ENCODE results near the gene PROX2.

The PROX2 gene

DNA sequence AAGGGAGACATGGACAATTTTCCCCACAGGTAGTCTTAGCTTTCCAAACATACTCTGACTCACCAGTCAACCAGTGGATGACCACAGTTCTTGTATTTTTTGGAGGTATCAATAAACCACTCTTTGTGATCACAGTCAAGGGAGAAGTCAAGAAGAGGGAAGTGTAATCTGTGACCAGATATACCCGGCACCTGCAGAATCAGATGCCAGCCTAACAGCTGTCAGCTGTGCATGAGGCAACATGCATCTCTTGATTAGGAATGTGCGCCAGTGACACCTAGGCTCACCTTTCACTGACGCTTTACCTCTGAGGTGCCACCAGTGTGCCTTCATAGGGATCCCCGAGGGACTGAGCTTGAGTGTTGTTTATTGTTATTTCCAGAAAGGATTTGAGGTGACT lies 20.0 kb downstream of the PROX2 start:
- no peak overlapping the region for H3K4me3 ChIP-seq (ENCODE audit: low read length)
- TF ChIP-seq ZNF274 (IDR thresholded peaks at IDR 0.05; ENCODE audit: low read depth, low read length), result no peak

DNA sequence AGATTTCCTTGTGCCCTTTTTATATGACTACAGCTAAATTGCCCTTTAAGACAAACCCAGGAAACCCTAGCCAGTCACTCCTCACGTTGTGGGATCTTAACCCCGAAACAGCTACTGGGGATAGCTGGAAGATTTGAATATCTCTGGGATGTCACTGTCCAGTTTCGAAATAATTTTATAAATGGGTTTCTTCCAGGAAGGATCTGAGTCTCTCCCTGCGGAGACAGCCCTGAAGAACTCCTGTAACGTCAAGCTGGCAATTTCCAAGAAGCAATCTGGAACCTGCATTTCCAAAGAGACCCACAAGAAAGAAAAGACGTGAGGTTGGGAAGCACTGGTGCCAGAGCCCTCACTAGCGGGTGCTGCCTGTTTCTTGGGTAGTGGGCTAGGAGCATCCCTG lies 20.9 kb downstream of the PROX2 start:
- TF ChIP-seq ZNF274 (IDR thresholded peaks at IDR 0.05; ENCODE audit: low read depth, low read length), result no peak
- H3K4me3 ChIP-seq (ENCODE audit: low read length), result no peak overlapping the region

DNA sequence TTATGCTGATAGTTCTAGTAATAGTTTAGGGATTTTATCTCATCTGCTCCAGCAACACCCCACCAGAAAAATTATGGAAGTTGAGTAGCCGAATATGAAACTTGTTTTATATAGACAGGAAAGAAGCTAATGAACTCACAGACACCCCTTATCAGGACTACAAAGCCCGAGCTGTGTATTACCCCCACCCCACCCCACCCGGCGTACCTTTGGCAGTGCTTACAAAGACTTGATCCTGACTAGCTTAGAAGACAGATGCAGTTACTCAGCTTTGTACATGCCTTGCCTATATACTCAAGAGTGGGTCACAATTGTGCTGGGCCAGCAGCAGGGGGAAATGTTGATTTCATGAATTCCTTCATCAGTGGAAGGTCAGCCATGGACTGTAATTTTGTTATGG lies 22.4 kb downstream of the PROX2 start:
- TF ChIP-seq ZNF274 (IDR thresholded peaks at IDR 0.05; ENCODE audit: low read depth, low read length), result no peak
- H3K4me3 ChIP-seq (ENCODE audit: low read length), result no peak overlapping the region

DNA sequence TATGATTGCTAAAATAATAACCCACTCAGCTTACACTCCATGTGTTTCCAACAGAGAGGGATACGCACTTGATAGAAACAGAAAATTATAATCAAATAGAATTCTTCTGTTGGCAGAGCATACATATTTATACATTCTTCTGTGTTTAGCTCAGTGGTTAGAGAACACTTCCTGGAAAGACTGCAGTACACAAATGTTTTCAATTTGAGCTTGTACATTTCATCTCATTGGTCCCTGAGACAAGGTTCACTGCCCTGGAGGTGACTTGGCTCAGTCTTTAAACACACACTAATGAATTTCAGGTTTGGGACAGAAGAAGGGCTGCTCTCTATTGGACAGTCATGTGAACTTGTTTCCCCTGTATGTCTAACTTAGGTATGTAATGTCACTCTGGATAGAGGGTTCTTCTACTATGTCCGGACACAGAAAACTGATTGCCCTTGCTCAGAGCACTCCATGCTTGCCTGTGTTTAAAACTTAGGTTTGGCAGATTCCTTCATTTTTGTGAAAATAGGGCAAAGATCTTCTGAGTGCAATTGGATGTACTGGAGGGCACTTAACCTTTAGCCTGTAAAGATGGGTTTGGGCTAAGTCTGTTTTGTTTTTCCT lies 22.9 kb downstream of the PROX2 start:
- no peak overlapping the region for H3K4me3 ChIP-seq (ENCODE audit: low read length)
- no peak for TF ChIP-seq ZNF274 (IDR thresholded peaks at IDR 0.05; ENCODE audit: low read depth, low read length)

DNA sequence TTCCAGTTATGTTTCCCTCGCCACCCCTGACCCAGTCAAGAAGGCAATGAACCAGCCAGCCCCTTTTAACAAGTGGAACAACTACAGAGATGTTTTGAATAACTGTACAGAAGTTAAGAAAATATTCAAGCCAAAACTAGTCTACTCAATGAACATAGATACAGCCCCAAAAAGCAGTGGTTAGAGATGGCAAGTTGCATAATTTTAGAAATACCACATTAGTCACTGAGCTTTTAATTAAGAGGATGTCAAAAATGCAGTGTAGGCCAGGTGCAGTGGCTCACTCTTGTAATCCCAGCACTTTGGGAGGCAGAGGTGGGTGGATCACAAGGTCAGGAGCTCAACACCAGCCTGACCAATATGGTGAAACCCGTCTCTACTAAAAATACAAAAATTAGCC lies 27.2 kb downstream of the PROX2 start:
- TF ChIP-seq ZNF274 (IDR thresholded peaks at IDR 0.05; ENCODE audit: low read depth, low read length), result no peak
- no peak overlapping the region for H3K4me3 ChIP-seq (ENCODE audit: low read length)

DNA sequence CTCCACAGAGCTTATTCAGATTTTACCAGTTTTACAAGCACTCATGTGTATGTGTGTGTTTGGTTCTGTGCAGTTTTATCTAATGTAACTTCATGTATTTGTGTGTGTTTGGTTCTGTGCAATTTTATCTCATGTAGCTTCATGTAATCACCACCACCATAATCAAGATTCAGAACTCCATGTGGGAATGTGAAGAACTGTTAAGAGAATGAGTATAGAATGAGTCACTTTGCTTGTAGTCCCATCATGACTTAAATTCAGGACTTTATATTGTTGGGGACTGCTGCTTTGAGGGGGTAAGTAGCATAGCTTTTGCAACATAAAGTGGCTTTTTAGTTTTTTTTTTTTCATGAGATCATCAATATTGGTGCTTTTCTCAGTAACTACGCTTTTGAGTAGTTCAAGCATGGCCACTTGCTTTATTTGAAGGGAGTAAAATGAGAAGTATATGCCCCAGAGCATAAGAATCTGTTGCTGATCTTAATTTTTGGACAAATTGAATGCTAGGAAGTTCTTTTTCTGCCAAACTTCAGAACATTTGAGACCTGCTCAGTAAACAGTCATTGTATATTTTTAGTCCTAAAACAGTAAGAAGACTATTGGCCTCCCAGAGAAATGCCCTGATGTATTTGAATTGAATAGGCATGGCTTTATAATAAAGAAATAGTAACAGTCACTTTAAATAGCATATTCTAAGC lies 28.8 kb downstream of the PROX2 start:
- no peak for TF ChIP-seq ZNF274 (IDR thresholded peaks at IDR 0.05; ENCODE audit: low read depth, low read length)

DNA sequence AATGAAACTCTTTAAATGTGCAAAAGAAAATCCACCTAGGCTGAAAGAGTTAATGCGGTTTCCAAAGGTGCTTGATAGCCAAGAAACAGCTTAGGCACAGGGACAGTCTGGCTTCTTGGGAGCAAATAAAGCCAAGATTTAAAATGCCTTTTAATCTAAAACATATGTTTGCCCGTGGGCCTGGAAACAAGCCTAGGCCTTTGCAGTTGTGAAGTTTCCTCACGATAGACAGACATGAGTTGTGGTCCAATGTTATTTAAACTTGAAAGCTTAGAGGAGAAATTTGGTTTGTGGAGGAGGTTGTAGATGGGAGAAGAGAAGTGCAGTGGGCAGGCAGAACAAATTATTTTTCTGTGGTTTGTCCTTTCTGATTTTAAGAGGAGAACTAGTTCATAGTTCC lies 29.8 kb downstream of the PROX2 start:
- TF ChIP-seq ZNF274 (IDR thresholded peaks at IDR 0.05; ENCODE audit: low read depth, low read length), result no peak

More for the DNA sequence above, 28.8 kb downstream of the PROX2 start:
- no peak overlapping the region for H3K4me3 ChIP-seq (ENCODE audit: low read length)

DNA sequence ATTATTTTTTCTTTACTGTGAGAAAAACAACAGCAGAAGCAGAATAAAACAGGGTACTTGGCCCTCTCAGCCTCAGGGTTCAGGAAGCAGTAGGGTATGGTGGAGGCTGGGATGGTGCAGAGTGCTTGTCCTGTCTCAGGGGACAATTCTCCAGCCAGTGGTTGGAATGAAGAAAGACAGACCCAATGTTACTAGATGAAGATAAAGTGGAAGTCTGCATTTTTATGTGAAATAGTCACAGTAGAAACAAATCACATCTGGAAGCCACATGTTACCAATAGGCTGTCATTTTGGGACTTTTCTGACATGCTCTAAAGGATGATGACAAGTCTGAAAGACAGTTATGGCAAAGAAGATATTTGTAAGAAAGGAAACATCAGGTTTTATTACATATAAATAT lies 32.3 kb downstream of the PROX2 start:
- H3K4me3 ChIP-seq (ENCODE audit: low read length), result no peak overlapping the region
- no peak for TF ChIP-seq ZNF274 (IDR thresholded peaks at IDR 0.05; ENCODE audit: low read depth, low read length)

More for the DNA sequence above, 29.8 kb downstream of the PROX2 start:
- H3K4me3 ChIP-seq (ENCODE audit: low read length), result no peak overlapping the region

DNA sequence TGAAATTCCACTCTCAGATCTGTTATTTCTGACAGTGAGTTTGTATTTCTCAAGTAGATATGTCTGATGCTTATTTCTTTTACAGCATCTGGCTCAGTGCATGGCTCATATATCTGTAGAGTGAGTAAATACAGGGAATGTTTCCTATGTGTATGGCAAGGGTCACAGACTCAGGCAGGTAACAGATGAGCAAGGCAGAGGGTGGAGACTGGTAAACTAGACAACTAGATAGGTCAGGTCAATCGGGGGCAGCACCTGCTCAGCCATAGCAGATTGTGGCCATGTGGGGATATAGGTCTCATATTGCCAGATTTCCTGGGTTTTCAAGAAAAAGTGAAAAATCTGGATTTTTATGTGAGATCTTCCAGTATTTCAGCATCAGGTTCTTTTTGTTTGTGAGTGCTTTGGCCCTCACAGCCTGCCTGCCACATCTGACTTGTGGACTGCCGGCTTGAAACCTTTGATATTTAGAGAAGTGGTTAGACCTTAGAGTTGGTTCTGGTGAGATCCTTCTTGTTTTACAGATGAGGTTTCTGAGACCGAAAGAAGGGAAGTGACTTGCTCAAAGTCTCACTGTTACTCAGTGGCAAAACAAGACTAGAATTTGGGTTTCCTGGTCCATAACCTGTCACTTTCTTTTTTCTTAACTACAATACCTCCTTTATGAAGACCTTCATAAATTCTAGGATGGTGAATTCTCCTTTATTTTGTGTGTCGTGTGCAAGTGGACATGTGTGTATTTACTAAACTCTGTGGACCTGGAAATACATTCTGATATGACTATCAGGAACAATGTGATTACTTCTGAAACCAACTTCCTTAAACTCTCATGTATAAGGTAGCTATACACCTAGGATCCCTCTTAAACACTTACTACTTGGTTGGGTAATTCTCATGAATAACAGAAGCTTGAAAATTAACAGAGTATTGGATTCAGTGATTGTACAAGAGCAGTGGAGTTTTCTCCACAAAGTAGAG lies 34.4 kb downstream of the PROX2 start:
- TF ChIP-seq ZNF274 (IDR thresholded peaks at IDR 0.05; ENCODE audit: low read depth, low read length), result no peak
- H3K4me3 ChIP-seq (ENCODE audit: low read length), result peak overlapping the region; percentile 49; the same call in 1 of the 2 replicates

DNA sequence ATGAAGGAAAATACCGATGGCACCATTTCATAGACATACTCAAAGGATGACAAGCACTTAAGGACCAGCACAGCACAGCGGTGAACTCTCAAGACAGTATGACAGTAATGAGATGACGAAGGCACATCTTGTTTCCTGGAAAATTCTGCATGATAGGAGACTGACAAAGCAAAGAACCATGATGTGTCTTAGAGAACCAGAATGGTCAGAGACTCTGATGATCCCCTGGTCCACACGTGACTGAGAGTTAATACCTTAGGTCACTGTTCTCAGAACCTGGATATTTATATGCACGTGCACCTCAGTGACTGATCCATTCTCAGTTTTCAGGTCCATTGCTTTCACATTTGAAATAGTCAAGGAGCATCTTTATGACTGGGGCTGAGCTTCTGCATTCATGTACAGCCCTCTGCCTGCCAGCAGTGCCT lies 35.3 kb downstream of the PROX2 start:
- no peak for TF ChIP-seq ZNF274 (IDR thresholded peaks at IDR 0.05; ENCODE audit: low read depth, low read length)
- H3K4me3 ChIP-seq (ENCODE audit: low read length), result peak overlapping the region; percentile 2; the same call in 1 of the 2 replicates

DNA sequence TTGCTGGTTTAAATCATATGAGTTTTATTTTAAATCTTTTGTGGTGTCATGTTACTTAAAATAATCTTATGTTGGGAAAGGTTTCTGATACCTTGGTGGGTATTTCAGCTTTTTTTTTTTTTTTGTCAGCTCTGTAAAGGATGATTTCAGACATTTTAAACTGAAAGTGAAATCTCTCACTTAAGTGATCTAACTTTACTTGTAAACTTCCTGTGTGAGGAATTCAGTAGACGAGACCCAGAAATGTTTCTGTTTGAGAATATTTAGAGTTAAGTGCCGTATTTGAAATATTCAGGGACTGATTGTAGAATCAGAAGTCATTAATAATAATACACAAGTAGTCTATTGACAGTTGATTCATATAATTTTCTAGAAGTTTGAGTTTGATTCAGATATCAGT lies 37.8 kb downstream of the PROX2 start:
- no peak overlapping the region for H3K4me3 ChIP-seq (ENCODE audit: low read length)
- no peak for TF ChIP-seq ZNF274 (IDR thresholded peaks at IDR 0.05; ENCODE audit: low read depth, low read length)

DNA sequence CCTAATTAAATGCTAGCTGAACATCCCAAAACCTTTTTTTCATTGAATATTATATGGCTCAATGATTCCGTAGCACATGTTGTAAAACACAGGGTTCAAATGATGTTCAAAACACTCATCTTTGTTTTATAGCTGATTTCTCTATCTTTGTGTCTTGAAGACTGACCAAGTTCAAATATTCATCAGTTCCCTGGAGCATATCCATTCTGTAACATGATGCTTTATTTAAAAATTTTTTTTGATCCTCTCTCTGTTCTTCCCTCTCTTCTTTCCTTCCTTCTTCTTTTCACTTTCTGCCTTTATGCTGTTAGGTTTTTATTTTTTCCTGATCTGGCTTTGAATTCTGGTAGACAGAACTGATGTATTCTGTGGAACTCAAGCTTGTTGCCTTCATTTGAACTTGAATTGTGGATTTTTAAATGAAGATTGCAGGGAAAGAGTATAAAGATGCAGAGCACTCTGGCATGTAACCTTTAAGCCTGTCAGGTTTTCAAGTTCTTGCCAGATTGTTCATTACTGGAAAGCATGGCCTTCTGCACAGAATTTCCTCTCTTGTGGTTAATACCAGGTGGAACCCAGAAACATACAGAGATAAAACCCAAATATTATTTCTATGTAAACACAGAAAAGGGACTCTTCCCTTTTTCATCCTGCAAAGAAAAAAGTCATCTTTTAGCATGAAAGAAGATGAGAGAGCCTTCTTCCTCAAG lies 39.5 kb downstream of the PROX2 start:
- no peak overlapping the region for H3K4me3 ChIP-seq (ENCODE audit: low read length)
- TF ChIP-seq ZNF274 (IDR thresholded peaks at IDR 0.05; ENCODE audit: low read depth, low read length), result no peak

DNA sequence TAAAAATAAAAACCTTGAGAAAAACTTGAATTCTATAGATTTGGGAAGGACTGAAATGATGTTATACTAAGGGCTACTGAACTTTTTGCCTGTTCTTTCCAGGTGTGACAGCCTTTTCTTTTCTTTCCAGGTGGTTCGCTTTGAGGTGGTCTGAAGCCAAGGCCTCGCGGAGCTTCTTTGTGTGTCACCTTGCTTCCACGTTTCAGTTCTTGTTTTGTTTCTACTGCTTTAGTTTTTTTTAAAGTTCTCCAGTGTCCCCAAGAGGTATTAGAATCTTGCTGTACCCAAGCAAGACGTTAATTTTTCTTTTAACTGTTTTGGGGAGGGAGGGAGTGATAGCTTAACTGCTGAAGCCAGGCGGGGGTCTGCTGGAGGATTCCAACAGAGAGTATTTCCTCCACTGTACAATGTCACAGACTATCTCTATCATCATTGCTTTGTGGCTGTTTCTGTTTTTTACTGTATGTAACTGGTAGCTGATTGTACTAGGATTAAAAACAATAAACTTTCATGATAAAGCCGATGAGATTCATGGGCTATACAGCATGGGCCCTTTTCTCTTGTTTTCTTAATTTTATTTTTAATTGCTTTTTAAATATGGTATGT lies 40.2 kb downstream of the PROX2 start:
- no peak overlapping the region for H3K4me3 ChIP-seq (ENCODE audit: low read length)
- no peak for TF ChIP-seq ZNF274 (IDR thresholded peaks at IDR 0.05; ENCODE audit: low read depth, low read length)
